Activated naive CD4-positive, alpha-beta T cell treated with anti-CD3 and anti-CD28 coated beads, Interleukin-2, amount 10 ng/mL, durations not matched to agents 7 days and 5 days (primary cell): ENCODE measurements around the gene BAG5.

Experiments used
- CTCF ChIA-PET: fragments of 350-600 bp; sonication (Branson Sonifier 250); formaldehyde crosslinking; loops from one replicate; lab custom pipeline; 2021; ENCODE audit warnings: antibody characterized with exemption; lab: Charles Lee
- DNase-seq: peaks from one replicate; pipeline ENCODE4 v3.0.0-alpha.2; 2020
- H3K27ac Mint-ChIP-seq: one replicate; pipeline ENCODE4 v1.8.0; 2021; ENCODE audit warnings: mild to moderate bottlenecking, moderate library complexity, mixed read lengths
- H3K27me3 Mint-ChIP-seq: one replicate; pipeline ENCODE4 v1.8.0; 2021; ENCODE audit warnings: mild to moderate bottlenecking, mixed read lengths
- H3K36me3 Mint-ChIP-seq: one replicate; pipeline ENCODE4 v1.8.0; 2021; ENCODE audit warnings: mixed read lengths
- H3K4me1 Mint-ChIP-seq: one replicate; pipeline ENCODE4 v1.8.0; 2021; ENCODE audit warnings: mixed read lengths
- H3K4me3 Mint-ChIP-seq: one replicate; pipeline ENCODE4 v1.8.0; 2021; ENCODE audit warnings: mild to moderate bottlenecking, moderate library complexity, mixed read lengths
- H3K9me3 Mint-ChIP-seq: one replicate; pipeline ENCODE4 v1.8.0; 2021; ENCODE audit warnings: mixed read lengths

The BAG5 gene

DNA sequence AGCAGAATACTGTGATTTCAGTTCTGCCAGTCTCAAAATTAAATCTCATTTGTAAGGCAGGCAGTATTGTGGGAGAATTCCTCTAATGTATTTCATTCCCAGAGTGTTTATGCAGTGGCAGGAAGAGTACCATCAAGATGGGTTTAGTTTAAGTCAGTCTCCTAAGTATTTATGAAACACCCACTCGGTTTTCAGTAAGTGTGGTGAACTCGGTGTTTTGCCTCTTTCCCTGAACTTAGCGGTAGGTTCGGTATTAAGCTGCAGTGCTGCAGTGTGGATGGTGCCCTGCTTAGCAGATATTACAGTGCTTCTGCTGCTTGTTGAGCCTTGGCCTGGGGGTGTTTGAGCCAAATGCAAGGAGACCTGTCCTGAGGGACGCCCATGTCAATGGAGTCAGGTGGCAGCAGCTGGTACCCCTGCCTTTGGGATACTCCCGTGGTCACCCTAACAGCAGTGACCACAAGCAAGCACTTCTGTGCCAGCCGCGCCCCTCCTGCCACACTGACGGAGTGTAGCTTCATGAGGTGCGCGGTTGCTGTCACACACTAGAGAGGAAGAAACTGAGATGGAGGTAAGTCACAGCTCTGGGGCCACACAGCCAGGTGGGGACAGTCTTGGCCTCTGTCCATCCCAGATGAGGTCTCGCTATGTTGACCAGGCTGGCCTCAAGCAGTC is 16.1 kb upstream of the BAG5 start:
- no peak for DNase-seq
- no peak overlapping the region for H3K27ac Mint-ChIP-seq
- H3K36me3 Mint-ChIP-seq, result peaks cover 18% of the 10 kb centered on the region
- CTCF ChIA-PET, result no interaction called here
- no peaks in the 10 kb centered on the region for H3K27me3 Mint-ChIP-seq
- no peaks in the 10 kb centered on the region for H3K4me1 Mint-ChIP-seq
- no peak overlapping the region for H3K4me3 Mint-ChIP-seq
- no peaks in the 10 kb centered on the region for H3K9me3 Mint-ChIP-seq

DNA sequence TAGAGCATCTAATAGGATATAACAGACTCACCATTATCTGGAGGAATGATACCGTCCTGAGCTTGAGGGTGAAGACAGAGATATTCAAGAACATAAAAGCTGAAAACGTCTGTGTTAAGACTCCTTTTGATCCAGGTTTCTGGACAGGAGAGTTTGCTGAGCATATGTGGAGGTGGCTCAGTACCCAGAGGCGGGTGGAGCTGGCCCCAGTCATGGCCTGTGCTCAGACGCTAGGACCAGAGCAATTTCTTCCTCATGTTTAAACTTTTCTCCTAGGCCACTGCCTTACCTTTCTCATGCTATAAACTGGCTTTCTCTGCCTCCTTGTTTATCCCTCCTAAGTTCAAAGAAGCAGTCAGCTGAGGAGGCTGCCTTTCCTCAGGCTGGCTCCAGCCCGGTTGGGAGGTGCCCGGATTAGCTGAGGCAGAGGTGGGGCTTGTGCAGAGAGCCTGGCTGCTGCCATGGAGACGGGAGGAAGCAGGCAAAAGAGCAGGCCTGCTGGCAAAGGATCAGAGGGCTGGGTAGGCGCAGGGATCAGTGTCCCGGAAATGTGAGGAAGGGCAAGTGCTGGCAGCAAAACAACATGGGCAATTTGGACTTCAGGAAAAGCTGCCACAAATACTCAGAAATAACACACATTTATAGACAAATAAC is 14.0 kb upstream of the BAG5 start:
- Mint-ChIP-seq H3K27ac (no peak overlapping the region), H3K9me3 (no peaks in the 10 kb centered on the region), H3K27me3 (no peaks in the 10 kb centered on the region), H3K36me3 (peaks cover 21% of the 10 kb centered on the region), H3K4me3 (no peak overlapping the region), H3K4me1 (no peaks in the 10 kb centered on the region)
- CTCF ChIA-PET, result interaction anchor here (1.2 kb wide), 1 partner anchor 103 kb away, joined by 5 read pairs; no protein-coding TSS in a partner anchor
- DNase-seq, result no peak

DNA sequence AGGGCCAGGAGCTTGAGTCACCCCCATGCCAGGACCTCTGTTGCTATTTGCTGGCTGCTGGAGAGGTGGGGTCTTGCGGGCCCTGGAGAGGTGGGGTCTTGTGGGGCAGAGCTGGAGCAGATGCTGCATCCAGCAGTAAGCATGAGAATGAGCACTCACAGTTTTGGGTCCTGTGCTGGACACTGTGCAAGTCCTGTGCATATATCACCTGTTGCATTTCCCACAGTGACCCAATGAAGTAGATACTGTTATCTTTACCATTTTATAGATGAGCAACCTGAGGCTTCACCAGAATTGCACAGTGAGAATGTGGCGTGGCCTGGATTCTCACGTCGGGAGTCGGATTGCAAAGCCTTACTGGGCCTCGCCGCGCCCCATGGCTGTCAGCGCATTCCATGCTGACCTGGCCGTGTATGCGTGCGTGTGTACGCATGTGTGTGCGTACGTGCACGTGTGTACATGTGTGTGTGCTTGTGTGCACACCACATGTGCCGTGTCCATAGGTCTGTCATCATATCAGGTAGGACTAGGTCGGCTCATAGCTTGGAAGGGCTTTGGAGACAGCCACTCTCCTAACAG is 12.3 kb upstream of the BAG5 start:
- Mint-ChIP-seq H3K27ac (no peak overlapping the region), H3K36me3 (peaks cover 21% of the 10 kb centered on the region), H3K27me3 (no peaks in the 10 kb centered on the region), H3K4me1 (no peaks in the 10 kb centered on the region), H3K4me3 (no peak overlapping the region), H3K9me3 (no peaks in the 10 kb centered on the region)
- CTCF ChIA-PET, result interaction anchor here (0.6 kb wide), 2 partner anchors 124 to 371 kb away, joined by 3 read pairs; no protein-coding TSS in a partner anchor
- DNase-seq, result no peak

DNA sequence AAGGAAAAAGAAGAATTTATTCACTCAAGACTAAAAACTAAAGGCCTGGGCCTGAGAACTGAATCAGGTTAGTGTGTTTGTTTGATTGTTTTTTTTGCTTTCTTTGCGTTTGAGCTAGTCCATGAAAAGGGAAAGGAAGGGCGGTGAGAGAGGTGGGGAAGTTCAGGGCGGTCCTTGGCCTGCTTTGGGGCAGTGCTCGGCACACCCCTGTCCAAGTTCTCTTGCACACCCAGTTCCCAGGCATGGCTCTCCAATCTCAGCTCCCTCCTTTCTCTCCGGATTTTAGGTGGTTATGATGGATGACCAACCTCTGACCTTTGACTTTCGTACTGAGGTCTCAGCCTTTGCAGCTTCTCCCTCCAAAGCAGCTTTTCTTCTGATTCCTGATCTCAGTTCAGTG is 11.6 kb upstream of the BAG5 start:
- peaks cover 23% of the 10 kb centered on the region for H3K36me3 Mint-ChIP-seq
- H3K9me3 Mint-ChIP-seq, result no peaks in the 10 kb centered on the region
- H3K4me1 Mint-ChIP-seq, result no peaks in the 10 kb centered on the region
- CTCF ChIA-PET, result interaction anchor here (0.6 to 0.7 kb wide), 2 partner anchors 106 to 124 kb away, joined by 3 to 4 read pairs; no protein-coding TSS in a partner anchor
- H3K4me3 Mint-ChIP-seq, result no peak overlapping the region
- H3K27ac Mint-ChIP-seq, result no peak overlapping the region
- DNase-seq, result no peak
- no peaks in the 10 kb centered on the region for H3K27me3 Mint-ChIP-seq

DNA sequence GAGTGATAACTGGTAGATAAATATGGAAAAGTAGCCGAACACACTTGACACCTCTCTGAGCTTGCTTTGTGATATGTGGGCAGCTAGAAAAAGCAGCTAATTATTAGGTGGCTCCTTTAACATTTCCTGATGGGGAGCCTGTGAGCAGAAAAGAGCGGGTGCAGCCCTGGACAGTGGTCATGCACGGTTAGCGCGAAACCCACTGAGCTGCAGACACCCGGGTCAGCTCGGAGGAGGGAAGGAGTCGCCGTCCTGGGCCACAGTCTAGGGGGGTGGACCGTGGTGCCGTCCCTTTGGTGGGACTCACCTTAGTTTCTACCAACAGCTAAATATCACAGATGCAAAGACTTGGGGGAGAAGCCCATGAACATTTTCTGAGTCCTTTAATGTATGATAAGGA is 7.0 kb upstream of the BAG5 start:
- Mint-ChIP-seq H3K4me3 (no peak overlapping the region), H3K9me3 (no peaks in the 10 kb centered on the region), H3K27me3 (no peaks in the 10 kb centered on the region), H3K36me3 (peaks cover 13% of the 10 kb centered on the region), H3K27ac (no peak overlapping the region), H3K4me1 (peaks cover 15% of the 10 kb centered on the region)
- DNase-seq, result no peak
- CTCF ChIA-PET, result no interaction called here

DNA sequence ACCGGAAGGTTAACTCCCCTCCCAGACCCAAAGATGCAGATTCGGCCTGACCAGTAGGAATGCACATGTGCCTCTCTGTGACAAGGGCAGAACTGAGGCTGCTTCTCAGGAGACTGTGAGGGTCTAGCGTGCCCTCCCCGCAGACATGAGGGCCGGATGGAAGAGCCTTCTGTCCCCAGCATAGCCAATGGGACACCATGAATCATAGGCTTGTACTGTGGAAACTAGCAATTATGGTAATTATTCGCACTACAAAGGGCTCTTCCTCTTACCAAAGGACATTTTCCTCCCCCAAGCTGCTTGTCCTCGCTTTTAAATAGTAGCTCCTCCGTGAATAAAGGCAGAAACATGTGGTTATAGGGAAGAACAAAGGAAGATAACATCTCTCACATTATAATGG is 6.5 kb upstream of the BAG5 start:
- CTCF ChIA-PET, result no interaction called here
- H3K36me3 Mint-ChIP-seq, result peaks cover 9% of the 10 kb centered on the region
- H3K4me3 Mint-ChIP-seq, result no peak overlapping the region
- DNase-seq, result no peak
- H3K27ac Mint-ChIP-seq, result no peak overlapping the region
- H3K9me3 Mint-ChIP-seq, result no peaks in the 10 kb centered on the region
- no peaks in the 10 kb centered on the region for H3K27me3 Mint-ChIP-seq
- peaks cover 18% of the 10 kb centered on the region for H3K4me1 Mint-ChIP-seq

DNA sequence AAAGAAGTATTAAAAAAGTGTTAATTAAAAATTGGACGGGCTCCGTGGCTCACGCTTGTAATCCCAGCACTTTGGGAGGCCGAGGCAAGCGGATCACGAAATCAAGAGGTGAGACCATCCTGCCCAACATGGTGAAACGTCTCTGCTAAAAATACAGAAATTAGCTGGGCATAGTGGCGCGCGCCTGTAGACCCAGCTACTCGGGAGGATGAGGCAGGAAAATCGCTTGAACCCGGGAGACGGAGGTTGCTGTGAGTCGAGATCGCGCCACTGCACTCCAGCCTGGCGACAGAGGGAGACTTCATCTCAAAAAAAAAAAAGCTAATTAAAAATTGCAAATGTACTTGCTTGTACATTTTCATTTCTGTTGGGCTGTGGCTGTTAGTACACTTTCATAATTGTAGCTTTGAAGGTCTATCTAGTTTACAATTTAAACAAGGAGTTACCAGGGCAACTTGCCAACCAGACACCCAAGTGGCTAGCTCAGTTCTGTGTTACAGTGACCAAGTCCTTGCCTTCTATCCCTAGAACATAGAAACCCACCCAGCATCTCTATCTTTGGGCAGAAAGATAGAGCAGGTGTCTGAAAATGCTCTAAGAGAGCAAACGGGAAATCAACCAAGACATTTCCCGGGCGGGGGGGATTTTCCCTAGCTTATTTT is 1.5 kb upstream of the BAG5 start:
- H3K27ac Mint-ChIP-seq, result peak overlapping the region; percentile 64
- H3K4me1 Mint-ChIP-seq, result peaks cover 53% of the 10 kb centered on the region
- no peak for DNase-seq

DNA sequence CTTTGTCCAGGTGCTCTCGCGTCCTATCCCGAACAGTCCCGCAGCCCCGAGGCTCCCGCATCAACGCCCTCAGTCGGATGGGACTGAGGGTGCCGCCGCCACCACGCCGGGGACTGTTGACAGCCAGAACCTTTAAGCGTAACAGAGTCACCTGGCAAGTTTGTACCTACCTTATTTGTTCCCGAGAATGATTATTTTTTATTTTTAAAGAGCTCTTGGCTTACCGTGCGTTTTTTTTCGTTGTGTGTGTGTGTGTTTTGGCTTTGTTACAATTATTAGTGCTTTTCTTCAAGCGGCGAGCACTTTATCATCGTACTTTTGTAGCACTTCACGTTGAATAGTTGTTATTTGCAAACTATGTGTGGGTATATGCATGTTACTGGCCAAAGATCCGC is 766 bp upstream of the BAG5 start:
- no peak for DNase-seq
- H3K9me3 Mint-ChIP-seq, result no peaks in the 10 kb centered on the region
- CTCF ChIA-PET, result interaction anchor here (1.5 kb wide), 1 partner anchor 45 kb away, joined by 5 read pairs; no protein-coding TSS in a partner anchor
- H3K27me3 Mint-ChIP-seq, result no peaks in the 10 kb centered on the region
- peaks cover 60% of the 10 kb centered on the region for H3K4me1 Mint-ChIP-seq
- H3K4me3 Mint-ChIP-seq, result peak overlapping the region; percentile 91
- peak overlapping the region; percentile 86 for H3K27ac Mint-ChIP-seq
- H3K36me3 Mint-ChIP-seq, result peaks cover 30% of the 10 kb centered on the region

More for the DNA sequence above, 1.5 kb upstream of the BAG5 start:
- H3K27me3 Mint-ChIP-seq, result no peaks in the 10 kb centered on the region
- peaks cover 26% of the 10 kb centered on the region for H3K36me3 Mint-ChIP-seq
- CTCF ChIA-PET, result interaction anchor here (1.5 to 1.9 kb wide), 2 partner anchors 43 to 45 kb away, joined by 4 to 5 read pairs; no protein-coding TSS in a partner anchor
- no peaks in the 10 kb centered on the region for H3K9me3 Mint-ChIP-seq
- H3K4me3 Mint-ChIP-seq, result peak overlapping the region; percentile 91

DNA sequence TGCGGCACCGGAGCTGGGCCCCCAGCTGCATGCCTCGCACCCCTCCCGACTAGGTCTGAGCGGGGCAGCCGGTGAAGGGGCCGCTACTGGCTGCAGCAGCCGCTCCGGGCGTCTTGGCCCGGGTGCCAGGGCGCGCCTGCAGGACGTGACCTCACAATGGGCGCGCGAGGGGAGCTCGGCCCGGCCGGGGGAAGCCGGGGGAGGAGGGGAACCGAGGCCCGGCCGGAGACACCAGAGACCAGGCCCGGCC is 353 bp downstream of the BAG5 start:
- peaks cover 33% of the 10 kb centered on the region for H3K36me3 Mint-ChIP-seq
- peak overlapping the region; percentile 94 for H3K27ac Mint-ChIP-seq
- no peaks in the 10 kb centered on the region for H3K27me3 Mint-ChIP-seq
- CTCF ChIA-PET, result interaction anchor here (1.2 to 1.6 kb wide), 3 partner anchors 9 to 171 kb away, joined by 3 to 4 read pairs (median 4); no protein-coding TSS in a partner anchor
- peaks cover 67% of the 10 kb centered on the region for H3K4me1 Mint-ChIP-seq
- H3K9me3 Mint-ChIP-seq, result no peaks in the 10 kb centered on the region
- H3K4me3 Mint-ChIP-seq, result peak overlapping the region; percentile 91
- no peak for DNase-seq

DNA sequence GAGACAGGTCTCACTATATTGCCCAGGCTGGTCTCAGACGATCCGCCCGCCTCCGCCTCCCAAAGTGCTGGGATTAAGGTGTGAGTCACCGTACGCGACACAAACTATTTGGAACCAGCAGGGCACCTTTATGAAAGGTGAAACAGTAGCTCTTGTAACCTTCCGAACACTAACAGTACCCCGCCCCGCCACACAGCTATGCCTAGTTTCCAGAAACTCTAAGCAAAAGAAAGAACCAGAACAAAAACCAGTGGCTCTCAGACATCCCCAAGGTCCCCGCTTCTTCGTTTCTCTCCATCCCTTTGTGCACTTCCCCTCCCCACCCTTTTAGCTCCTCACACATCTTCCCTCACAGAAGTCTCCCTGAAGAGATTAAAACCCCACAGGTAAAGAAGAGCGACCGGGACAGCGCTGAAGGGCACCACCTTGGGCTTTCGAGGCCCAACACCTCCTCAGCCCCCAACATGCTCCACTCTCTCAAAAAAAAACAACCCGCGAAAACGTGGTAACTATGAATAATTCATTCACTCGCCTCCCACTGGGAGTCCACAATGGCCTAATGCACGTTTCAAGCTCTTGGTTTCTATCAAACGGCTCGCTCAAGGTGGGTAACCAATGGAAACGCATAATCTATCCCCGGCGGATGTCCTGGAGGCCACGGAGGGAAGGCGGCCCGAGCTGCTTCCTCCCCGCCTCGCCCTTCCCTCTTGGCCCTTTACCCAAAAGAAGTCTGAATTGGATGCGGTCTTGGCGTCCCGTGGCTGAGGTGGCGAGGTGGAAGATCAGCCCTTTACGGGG is 877 bp downstream of the BAG5 start:
- Mint-ChIP-seq H3K36me3 (peaks cover 33% of the 10 kb centered on the region), H3K27ac (peak overlapping the region; percentile 94), H3K9me3 (no peaks in the 10 kb centered on the region), H3K27me3 (no peaks in the 10 kb centered on the region), H3K4me1 (peaks cover 68% of the 10 kb centered on the region), H3K4me3 (peak overlapping the region; percentile 91)
- CTCF ChIA-PET, result interaction anchor here (1.2 to 1.6 kb wide), 3 partner anchors 10 to 170 kb away, joined by 3 to 4 read pairs (median 4); no protein-coding TSS in a partner anchor
- peak; percentile 71 for DNase-seq

DNA sequence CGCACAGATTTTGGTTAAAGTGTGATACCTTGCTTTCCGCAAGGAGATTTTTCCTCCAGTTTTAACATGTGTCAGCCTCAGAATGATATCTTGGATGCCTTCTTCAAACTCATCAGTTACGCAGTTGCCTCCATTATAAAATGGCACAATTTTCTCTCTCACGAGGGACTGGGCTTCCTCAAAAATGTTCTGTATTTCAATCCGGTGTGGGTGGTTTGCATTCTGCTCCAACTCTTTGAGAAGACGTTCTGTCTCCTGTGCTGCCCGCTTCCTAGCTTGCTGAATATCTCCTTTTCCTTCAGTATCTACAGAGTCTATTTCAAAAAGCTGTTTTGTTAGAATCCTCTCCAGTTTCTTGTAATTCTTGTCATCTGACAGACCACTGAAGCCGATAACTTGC is 1.8 kb downstream of the BAG5 start:
- DNase-seq, result no peak
- peaks cover 62% of the 10 kb centered on the region for H3K4me1 Mint-ChIP-seq
- H3K36me3 Mint-ChIP-seq, result peaks cover 31% of the 10 kb centered on the region
- H3K27me3 Mint-ChIP-seq, result no peaks in the 10 kb centered on the region
- peak overlapping the region; percentile 91 for H3K4me3 Mint-ChIP-seq
- H3K9me3 Mint-ChIP-seq, result no peaks in the 10 kb centered on the region
- CTCF ChIA-PET, result interaction anchor here (1.2 kb wide), 1 partner anchor 42 kb away, joined by 4 read pairs; no protein-coding TSS in a partner anchor
- H3K27ac Mint-ChIP-seq, result peak overlapping the region; percentile 94

DNA sequence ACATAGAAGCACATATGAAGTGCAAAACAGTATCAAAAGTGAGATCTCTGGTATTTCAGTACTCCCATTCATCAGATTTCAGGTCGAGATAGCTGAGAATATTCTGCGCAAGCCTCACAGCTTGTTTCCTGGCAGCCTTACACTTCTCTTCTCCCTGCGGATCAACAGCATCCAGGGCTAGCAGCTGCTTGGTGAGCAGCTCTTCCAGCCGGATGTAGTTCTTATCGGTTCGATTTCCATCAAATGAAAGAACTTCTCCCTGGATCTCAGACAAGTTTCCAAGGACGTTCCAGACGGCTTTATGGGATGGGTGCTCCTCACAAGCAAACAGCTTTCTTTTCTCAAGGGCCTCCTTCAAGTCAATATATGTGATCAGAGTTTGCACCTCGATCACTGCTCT is 2.7 kb downstream of the BAG5 start:
- Mint-ChIP-seq H3K4me3 (no peak overlapping the region), H3K9me3 (no peaks in the 10 kb centered on the region), H3K4me1 (peaks cover 56% of the 10 kb centered on the region), H3K36me3 (peaks cover 32% of the 10 kb centered on the region), H3K27ac (peak overlapping the region; percentile 60), H3K27me3 (no peaks in the 10 kb centered on the region)
- CTCF ChIA-PET, result no interaction called here
- DNase-seq, result no peak

DNA sequence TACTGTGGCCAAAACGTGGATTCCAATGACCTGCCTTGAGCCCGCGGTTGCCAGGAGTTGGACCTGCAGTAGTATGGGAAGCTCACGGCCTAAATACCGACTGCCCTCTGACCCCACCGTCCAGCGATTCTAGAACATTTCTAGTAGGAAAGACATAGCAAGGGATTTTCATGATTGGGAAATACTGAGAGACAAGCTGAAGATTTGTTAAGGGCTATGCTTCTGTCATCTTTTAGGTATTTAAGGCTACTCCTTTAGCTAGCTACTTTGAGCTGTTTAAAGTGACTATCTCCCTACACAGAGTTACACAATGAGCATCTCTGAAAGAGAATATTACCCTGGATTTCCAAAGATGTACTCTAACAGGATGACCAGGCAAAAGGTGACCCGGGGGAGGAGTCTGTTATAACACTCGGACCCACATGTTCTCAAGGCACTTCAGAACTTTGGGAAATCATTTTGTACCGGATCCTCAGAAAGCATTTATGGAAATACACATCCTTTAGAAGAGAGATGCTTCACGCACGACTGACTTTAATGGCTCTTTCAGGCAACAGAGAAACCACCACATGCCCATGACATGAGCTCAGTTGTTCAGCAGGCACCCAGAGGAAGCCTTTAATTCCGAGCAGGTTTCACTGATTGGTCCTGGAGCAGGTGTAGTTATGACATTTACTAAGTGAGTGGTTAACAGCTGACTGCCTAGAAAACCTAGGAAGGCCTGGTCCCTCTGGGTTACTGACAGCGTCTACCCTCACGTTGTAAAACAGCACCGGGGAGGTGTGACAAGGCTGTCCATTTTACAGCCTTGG is 4.2 kb downstream of the BAG5 start:
- H3K4me1 Mint-ChIP-seq, result peaks cover 44% of the 10 kb centered on the region
- H3K27ac Mint-ChIP-seq, result no peak overlapping the region
- H3K4me3 Mint-ChIP-seq, result no peak overlapping the region
- no peaks in the 10 kb centered on the region for H3K9me3 Mint-ChIP-seq
- peaks cover 30% of the 10 kb centered on the region for H3K36me3 Mint-ChIP-seq
- no peak for DNase-seq
- CTCF ChIA-PET, result interaction anchor here (1.8 kb wide), 1 partner anchor 11 kb away, joined by 7 read pairs; no protein-coding TSS in a partner anchor
- no peaks in the 10 kb centered on the region for H3K27me3 Mint-ChIP-seq
